Epidermal melanocyte (primary cell): ENCODE measurements around the gene REL.

Experiments used
- DNase-seq: peaks from one replicate; pipeline ENCODE4 v3.0.0; 2011; ENCODE audit warnings: low spot score; ENCODE audit not compliant: insufficient read length

Gene REL

GRCh38 chr2:60964651-60965498, 83.5 kb downstream of the REL start:
- DNase-seq, result no peak

GRCh38 chr2:60965499-60965785, 84.1 kb downstream of the REL start:
- no peak for DNase-seq

DNA sequence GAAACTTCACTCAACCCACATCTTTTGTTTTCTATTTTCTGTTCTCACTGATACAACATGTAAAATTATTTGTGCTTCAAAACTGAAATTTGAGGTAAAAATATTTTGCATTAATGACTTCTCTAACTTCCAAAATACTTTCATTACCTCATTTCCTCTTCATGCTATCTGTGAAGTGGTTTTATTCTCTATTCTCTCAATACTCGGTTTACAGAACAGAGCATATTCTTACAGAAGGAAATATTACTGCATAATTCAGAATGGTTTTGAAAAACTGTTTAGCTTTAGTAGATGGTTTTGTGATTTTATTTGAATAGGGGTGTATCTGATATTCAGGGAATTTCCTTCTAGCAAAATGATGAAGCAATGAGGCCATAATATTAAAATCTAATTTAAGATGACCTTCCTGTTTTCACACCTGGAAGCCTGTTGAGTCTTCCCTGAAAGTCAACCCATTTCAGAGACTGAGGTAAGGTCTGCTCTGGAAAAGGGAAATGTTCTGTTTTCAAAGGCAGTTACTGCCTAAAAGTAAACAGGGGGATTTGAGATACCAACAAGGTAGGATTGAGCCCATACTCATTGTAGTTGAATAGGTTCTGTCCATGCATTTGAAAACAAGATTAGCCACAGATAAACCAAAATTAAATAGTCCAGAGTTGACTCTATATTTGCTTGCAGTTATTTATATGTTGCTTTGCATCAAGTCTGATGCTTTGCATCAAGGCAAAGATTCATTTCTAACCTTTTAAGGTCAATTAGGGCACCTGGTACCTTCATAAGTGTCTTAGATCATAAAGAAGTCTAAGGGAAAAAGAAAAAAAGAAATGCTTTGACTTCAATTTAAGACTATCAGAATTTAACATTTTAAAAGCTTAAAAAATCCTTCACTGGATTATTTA, 85.4 kb downstream of the REL start:
- DNase-seq, result no peak

DNA sequence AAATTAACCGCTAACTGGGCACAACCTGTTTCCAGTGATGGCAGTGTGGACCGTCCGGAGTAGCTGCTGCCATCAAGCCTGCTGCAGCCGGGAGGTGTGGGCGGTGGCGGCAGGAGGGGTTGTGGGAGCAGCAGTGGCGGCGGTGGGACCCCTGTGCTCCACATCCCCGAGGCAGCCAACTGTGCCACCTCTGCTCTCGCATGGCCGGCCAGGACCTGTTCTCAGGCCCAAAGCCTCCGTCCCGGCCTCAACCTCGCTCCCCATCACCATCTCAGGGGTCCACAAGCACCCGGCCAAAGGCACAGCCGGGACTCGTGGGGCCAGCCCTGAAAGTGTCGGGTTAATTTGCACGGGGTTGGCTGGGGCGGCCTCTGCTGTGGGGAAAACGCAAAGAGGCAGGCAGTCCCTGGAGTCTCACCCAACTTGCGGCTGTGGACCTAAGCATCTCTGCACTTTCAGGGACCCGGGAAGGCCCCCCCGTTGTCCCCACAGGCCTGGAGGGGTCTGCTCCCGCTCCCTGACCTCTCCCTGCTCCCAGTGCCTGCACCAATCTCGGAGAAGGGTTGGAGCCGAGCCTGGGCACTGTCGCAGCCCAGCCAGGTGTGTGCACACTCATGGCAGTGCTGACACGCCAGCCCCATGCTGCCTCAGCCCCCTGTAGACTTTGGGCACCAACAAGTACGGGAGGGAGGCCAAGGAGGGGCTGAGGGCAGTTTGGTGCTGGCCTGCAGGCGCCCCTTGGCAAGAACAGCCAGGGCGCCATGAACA, 91.7 kb downstream of the REL start:
- DNase-seq, result no peak

DNA sequence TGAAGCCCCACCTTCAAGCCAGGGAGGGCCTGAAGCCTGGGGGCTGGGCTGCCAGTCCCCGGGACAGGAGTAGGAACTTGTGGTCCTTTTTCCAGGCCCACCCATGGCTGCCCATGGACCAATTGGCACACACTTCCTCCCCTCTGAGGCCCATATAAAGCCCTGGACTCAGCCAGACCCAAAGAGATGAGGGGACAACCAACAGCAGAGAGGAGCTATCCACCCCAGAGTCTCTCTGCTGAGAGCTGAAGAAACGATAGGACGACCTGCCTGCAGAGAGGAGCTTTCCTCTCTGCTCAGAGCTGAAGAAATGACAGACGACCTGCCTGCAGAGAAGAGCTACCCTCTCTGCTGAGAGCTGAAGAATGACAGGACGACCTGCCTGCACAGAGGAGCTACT, 92.3 kb downstream of the REL start:
- DNase-seq, result no peak

DNA sequence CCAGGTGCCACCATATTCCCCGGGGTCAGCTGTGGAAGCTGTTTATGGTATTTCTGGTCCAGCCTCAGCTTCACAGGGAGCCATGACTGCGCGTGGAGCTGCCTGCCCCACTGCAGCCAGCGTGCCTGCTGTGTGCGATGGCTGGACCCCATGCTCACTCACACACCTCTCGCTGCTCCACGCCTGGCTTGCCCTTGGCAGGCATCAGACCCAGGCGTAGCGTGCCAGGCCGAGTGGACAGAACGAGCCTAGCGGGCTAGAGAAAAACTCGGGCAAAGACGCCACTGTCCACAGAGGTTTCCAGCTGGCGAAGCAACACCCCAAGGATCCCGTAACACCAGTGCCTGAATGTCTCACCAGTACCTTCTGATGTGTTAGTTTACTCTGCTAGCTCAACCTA, 93.3 kb downstream of the REL start:
- no peak for DNase-seq
